CD14-positive monocyte (primary cell): ENCODE results near the gene SLC51A. TPM values are rescaled to one million over a fixed set of nuclear protein-coding genes. Genes with fewer than 3 reads are reported as not detected.

Experiments
- DNase-seq, 3 donors: peaks; one replicate each; pipeline ENCODE4 v3.0.0-alpha.2; 2011 to 2022
- H2AFZ ChIP-seq: 2 replicates; pipeline ENCODE4 v1.6.0; 2012; ENCODE audit warnings: mild to moderate bottlenecking, low read depth, low read length, inconsistent platforms; ENCODE audit not compliant: insufficient read depth, poor library complexity, severe bottlenecking
- H3K27ac ChIP-seq, 2 donors: 1 replicate in 1 of 2; 2 replicates in 1 of 2; pipeline ENCODE4 v1.5.1; 2012 to 2013; ENCODE audit warnings: low read length in 2 of 2, control low read depth in 1 of 2, inconsistent platforms in 1 of 2, low read depth in 1 of 2, mild to moderate bottlenecking in 1 of 2
- H3K27me3 ChIP-seq, 2 donors: one replicate each; pipeline versions ENCODE4 v1.6.0 to v1.6.1; 2011 to 2013; ENCODE audit warnings: low read length in 2 of 2; ENCODE audit not compliant: control insufficient read depth in 2 of 2, insufficient read depth in 2 of 2
- H3K36me3 ChIP-seq, 2 donors: replicated peaks in 1 of 2; 1 replicate in 1 of 2; 2 replicates in 1 of 2; pipeline versions ENCODE4 v1.5.1 to v1.6.1; 2012 to 2013; ENCODE audit warnings: low read length in 2 of 2, control low read depth in 1 of 2, inconsistent platforms in 1 of 2, mild to moderate bottlenecking in 1 of 2; ENCODE audit not compliant: insufficient read depth in 2 of 2, control insufficient read depth in 1 of 2
- H3K4me1 ChIP-seq, 2 donors: 1 replicate in 1 of 2; 2 replicates in 1 of 2; pipeline versions ENCODE4 v1.5.1 to v1.6.1; 2012 to 2013; ENCODE audit warnings: low read length in 2 of 2, control low read depth in 1 of 2, inconsistent platforms in 1 of 2, mild to moderate bottlenecking in 1 of 2, moderate library complexity in 1 of 2; ENCODE audit not compliant: insufficient read depth in 2 of 2, control insufficient read depth in 1 of 2
- H3K4me2 ChIP-seq: replicated peaks from 2 replicates; pipeline ENCODE3; 2012; ENCODE audit warnings: low read length, moderate library complexity, mild to moderate bottlenecking; ENCODE audit not compliant: poor library complexity, severe bottlenecking; ENCODE audit errors: extremely low read depth
- H3K4me3 ChIP-seq, 3 experiments: fragments of 200-600 bp in 1 of 3; sonication (generic) in 1 of 3; replicated peaks in 1 of 3; 1 replicate in 2 of 3; 2 replicates in 1 of 3; pipeline ENCODE4 v1.5.1; 2011 to 2013; ENCODE audit warnings: low read length in 3 of 3, mild to moderate bottlenecking in 3 of 3, control low read depth in 2 of 3, low read depth in 2 of 3, inconsistent platforms in 1 of 3, moderate library complexity in 1 of 3
- H3K79me2 ChIP-seq: 2 replicates; pipeline ENCODE4 v1.6.0; 2012; ENCODE audit warnings: mild to moderate bottlenecking, control low read depth, inconsistent platforms, low read length, moderate library complexity; ENCODE audit not compliant: insufficient read depth
- H3K9ac ChIP-seq: 2 replicates; pipeline ENCODE4 v1.6.0; 2017; ENCODE audit warnings: low read length, mild to moderate bottlenecking; ENCODE audit not compliant: insufficient read depth, poor library complexity, severe bottlenecking
- H3K9me3 ChIP-seq, 2 donors: replicated peaks in 1 of 2; 1 replicate in 1 of 2; 2 replicates in 1 of 2; pipeline versions ENCODE4 v1.5.1 to v1.6.1; 2012 to 2013; ENCODE audit warnings: low read length in 2 of 2, control low read depth in 1 of 2; ENCODE audit not compliant: control insufficient read depth in 1 of 2, insufficient read depth in 1 of 2
- H4K20me1 ChIP-seq: 2 replicates; pipeline ENCODE4 v1.6.0; 2012; ENCODE audit warnings: mild to moderate bottlenecking, low read length, control low read depth, moderate library complexity; ENCODE audit not compliant: insufficient read depth
- H3K27ac Mint-ChIP-seq, 7 donors: one replicate each; pipeline ENCODE4 v1.8.0; 2020; ENCODE audit warnings: mild to moderate bottlenecking in 7 of 7, mixed read lengths in 7 of 7, moderate library complexity in 6 of 7, inconsistent platforms in 2 of 7
- H3K27me3 Mint-ChIP-seq, 3 donors: one replicate each; pipeline ENCODE4 v1.8.0; 2021 to 2022; ENCODE audit warnings: low read depth in 3 of 3, mild to moderate bottlenecking in 3 of 3, mixed read lengths in 3 of 3, moderate library complexity in 3 of 3, inconsistent platforms in 1 of 3
- H3K36me3 Mint-ChIP-seq, 2 donors: one replicate each; pipeline ENCODE4 v1.8.0; 2020; ENCODE audit warnings: mixed read lengths in 2 of 2, inconsistent platforms in 1 of 2, mild to moderate bottlenecking in 1 of 2
- H3K4me1 Mint-ChIP-seq: one replicate; pipeline ENCODE4 v1.8.0; 2020; ENCODE audit warnings: mild to moderate bottlenecking, mixed read lengths
- H3K4me3 Mint-ChIP-seq, 2 donors: one replicate each; pipeline ENCODE4 v1.8.0; 2020; ENCODE audit warnings: mild to moderate bottlenecking in 2 of 2, mixed read lengths in 2 of 2, moderate library complexity in 1 of 2
- H3K9me3 Mint-ChIP-seq, 7 donors: one replicate each; pipeline ENCODE4 v1.8.0; 2020 to 2022; ENCODE audit warnings: mixed read lengths in 7 of 7, mild to moderate bottlenecking in 6 of 7, moderate library complexity in 6 of 7, inconsistent platforms in 2 of 7
- CTCF ChIP-seq: fragments of 200-600 bp; IDR thresholded peaks from one replicate; pipeline ENCODE4 v1.8.0; 2022; ENCODE audit warnings: antibody characterized with exemption, mild to moderate bottlenecking
- WGBS: methylation state at CpG from one replicate; pipeline ENCODE4 v1.1.5; 2013; ENCODE audit warnings: missing lambda C conversion rate; ENCODE audit not compliant: insufficient coverage; 5-methylcytosine and 5-hydroxymethylcytosine counted together
- intact Hi-C, 2 donors: fragments of 100-400 bp; cut with micrococcal nuclease; formaldehyde crosslinking; loops; one replicate each; pipeline versions ENCODE4 v1.15.0 to v1.15.1; 2023
- polyA plus RNA-seq, 3 donors: library from polyadenylated mRNA; depleted of rRNA in 1 of 3; unstranded in 2 of 3; stranded (reverse) in 1 of 3; fragments of 300-500 nt in 2 of 3; fragments of >200 nt in 1 of 3; fragmentation: Illumina TruSeq in 2 of 3; gene quantifications; 1 replicate in 2 of 3; 2 replicates in 1 of 3; pipeline ENCODE4 v1.2.3, GENCODE V29; 2012 to 2021

The SLC51A gene
- polyA plus RNA-seq, 3 donors, result 0.27 to 1.1 (median 0.37) TPM

GRCh38 chr3:196272826-196273225, 56.5 kb downstream of the SLC51A start:
- Histone ChIP-seq H4K20me1 (peaks cover 88% of the 10 kb centered on the region), H3K27me3 (no peaks in the 10 kb centered on the region), H3K36me3 (peaks cover 24 to 54% of the 10 kb centered on the region in 2 donors), H3K4me2 (no peak overlapping the region), H3K4me3 (no peak overlapping the region), H3K9ac (no peak overlapping the region), H3K9me3 (no peaks in the 10 kb centered on the region), H3K79me2 (peaks cover 79% of the 10 kb centered on the region), H3K27ac (peak overlapping the region in 1 of 2 donors; percentile 8), H2AFZ (no peak overlapping the region), H3K4me1 (peaks cover 6 to 15% of the 10 kb centered on the region in 2 donors)
- over 99% methylated on average over 14 of the region's 14 CpGs for WGBS
- TF ChIP-seq CTCF, result no peak
- Mint-ChIP-seq H3K36me3 (peaks cover 30 to 53% of the 10 kb centered on the region in 2 donors), H3K4me3 (no peak overlapping the region), H3K27me3 (no peaks in the 10 kb centered on the region), H3K27ac (no peak overlapping the region), H3K4me1 (peaks cover 25% of the 10 kb centered on the region), H3K9me3 (no peaks in the 10 kb centered on the region)
- intact Hi-C loops, result no loop called here
- DNase-seq, result no peak

- Histone ChIP-seq H3K27me3 (no peaks in the 10 kb centered on the region), H2AFZ (no peak overlapping the region), H4K20me1 (peaks cover 88% of the 10 kb centered on the region), H3K4me2 (no peak overlapping the region), H3K36me3 (peaks cover 20 to 48% of the 10 kb centered on the region in 2 donors), H3K9me3 (no peaks in the 10 kb centered on the region), H3K27ac (peak overlapping the region in 1 of 2 donors; percentile 8), H3K4me1 (peaks cover 10 to 17% of the 10 kb centered on the region in 2 donors), H3K9ac (no peak overlapping the region), H3K79me2 (peaks cover 80% of the 10 kb centered on the region), H3K4me3 (no peak overlapping the region)
- intact Hi-C loops, result no loop called here
- no peak for DNase-seq
- Mint-ChIP-seq H3K4me1 (peaks cover 29% of the 10 kb centered on the region), H3K9me3 (no peaks in the 10 kb centered on the region), H3K4me3 (no peak overlapping the region), H3K36me3 (peaks cover 28 to 48% of the 10 kb centered on the region in 2 donors), H3K27ac (no peak overlapping the region), H3K27me3 (no peaks in the 10 kb centered on the region)
- WGBS, result 97% methylated on average over 11 of the region's 12 CpGs
- no peak for TF ChIP-seq CTCF
Measured at GRCh38 chr3:196273655-196274054, 57.3 kb downstream of the SLC51A start.
